Head of caudate nucleus (tissue), 42 donors: ENCODE measurements around the gene LCMT1.
"Not testable (repeated sequence)": the region's sequence is repeated elsewhere in the genome, so short reads cannot be mapped to it uniquely, and the experiment has no call there.

Experiments used
- DNase-seq, 42 donors: peaks; one replicate each; pipeline versions ENCODE4 v3.0.0 to v3.0.0-alpha.2; 2020 to 2021; ENCODE audit warnings: mixed read lengths in 7 of 42
- intact Hi-C: fragments of 100-400 bp; cut with DNase I; formaldehyde crosslinking; loops from one replicate; pipeline ENCODE4 v1.15.0; 2022

Gene LCMT1

GRCh38 chr16:25132751-25133150, 21.2 kb downstream of the LCMT1 start:
- intact Hi-C loops, DNase-seq: not testable (repeated sequence)

GRCh38 chr16:25134166-25134700, 22.7 kb downstream of the LCMT1 start:
- intact Hi-C loops: no loop called here
- no peak for DNase-seq

GRCh38 chr16:25135254-25135878, 23.8 kb downstream of the LCMT1 start:
- intact Hi-C loops: no loop called here
- no peak for DNase-seq

GRCh38 chr16:25138130-25138529, 26.6 kb downstream of the LCMT1 start:
- intact Hi-C loops: no loop called here
- DNase-seq: no peak

- no peak for DNase-seq
- intact Hi-C loops: no loop called here
Observed at GRCh38 chr16:25140459-25140858, 28.9 kb downstream of the LCMT1 start.

GRCh38 chr16:25141648-25142047, 30.1 kb downstream of the LCMT1 start:
- intact Hi-C loops: no loop called here
- no peak for DNase-seq

GRCh38 chr16:25143928-25144327, 32.4 kb downstream of the LCMT1 start:
- DNase-seq: no peak
- intact Hi-C loops: no loop called here

GRCh38 chr16:25148568-25149215, 37.1 kb downstream of the LCMT1 start:
- no peak for DNase-seq
- intact Hi-C loops: no loop called here

- no peak for DNase-seq
- intact Hi-C loops: no loop called here
Observed at GRCh38 chr16:25151996-25152395, 40.5 kb downstream of the LCMT1 start.

GRCh38 chr16:25155553-25156460, 44.3 kb downstream of the LCMT1 start:
- intact Hi-C loops: no loop called here
- DNase-seq: no peak

GRCh38 chr16:25157271-25157875, 45.8 kb downstream of the LCMT1 start:
- DNase-seq: no peak
- intact Hi-C loops: no loop called here

- intact Hi-C loops: no loop called here
- DNase-seq: no peak
Observed at GRCh38 chr16:25158401-25158800, 46.9 kb downstream of the LCMT1 start.

- intact Hi-C loops: no loop called here
- no peak for DNase-seq
Observed at GRCh38 chr16:25161753-25162367, 50.3 kb downstream of the LCMT1 start.

- intact Hi-C loops: no loop called here
- no peak for DNase-seq
Observed at GRCh38 chr16:25163683-25164082, 52.1 kb downstream of the LCMT1 start.

GRCh38 chr16:25165284-25165683, 53.7 kb downstream of the LCMT1 start:
- DNase-seq: no peak
- intact Hi-C loops: no loop called here

GRCh38 chr16:25167920-25168319, 56.4 kb downstream of the LCMT1 start:
- intact Hi-C loops, DNase-seq: not testable (repeated sequence)

GRCh38 chr16:25171390-25171789, 59.8 kb downstream of the LCMT1 start:
- intact Hi-C loops: no loop called here

GRCh38 chr16:25172831-25173230, 61.3 kb downstream of the LCMT1 start:
- intact Hi-C loops: no loop called here
- DNase-seq: no peak

More at GRCh38 chr16:25171390-25171789, 59.8 kb downstream of the LCMT1 start:
- no peak for DNase-seq

GRCh38 chr16:25174285-25174684, 62.7 kb downstream of the LCMT1 start:
- DNase-seq: no peak
- intact Hi-C loops: no loop called here
